Measurements from ENCODE around the gene SPATA21. TPM values are rescaled to one million over a fixed set of nuclear protein-coding genes. Genes with fewer than 3 reads are reported as not detected.

The SPATA21 gene
- polyA plus RNA-seq, 1 donor (not counting 4 experiments of a cell fraction or from before 2014, with no cell fraction given): 0.04 TPM

- Histone ChIP-seq H4K20me1 (ENCODE audit: control insufficient read depth, extremely low read depth, insufficient read depth, low read length) (peaks cover 41% of the 10 kb centered on the region), H2AFZ (ENCODE audit: control insufficient read depth, low read length) (no peak overlapping the region), H3K27me3 (ENCODE audit: control insufficient read depth, extremely low read depth, insufficient read depth, low read length) (no peaks in the 10 kb centered on the region), H3K4me1 (ENCODE audit: control insufficient read depth, extremely low read depth, insufficient read depth, low read length) (peaks cover 21% of the 10 kb centered on the region), H3K36me3 (ENCODE audit: control insufficient read depth in 2 of 2, extremely low read depth in 1 of 2, insufficient read depth in 2 of 2, low read length in 2 of 2) (peaks cover 17 to 27% of the 10 kb centered on the region in 2 experiments), H3K79me2 (ENCODE audit: control insufficient read depth, insufficient read depth, low read length) (peaks cover 54% of the 10 kb centered on the region), H3K9me3 (ENCODE audit: control insufficient read depth, low read depth, low read length) (no peaks in the 10 kb centered on the region), H3K9ac (ENCODE audit: control insufficient read depth, extremely low read depth, insufficient read depth, low read length) (no peak overlapping the region), H3K27ac (ENCODE audit: control insufficient read depth, insufficient read depth, low read length) (no peak overlapping the region), H3K9me1 (ENCODE audit: control insufficient read depth, extremely low read depth, insufficient read depth, low read length) (peaks cover 7% of the 10 kb centered on the region), H3K4me2 (ENCODE audit: control insufficient read depth, extremely low read depth, insufficient read depth, low read depth, low read length) (no peak overlapping the region), H3K4me3 (ENCODE audit: control insufficient read depth in 2 of 3, extremely low read depth in 1 of 3, insufficient read depth in 2 of 3, low read depth in 1 of 3, low read length in 3 of 3) (no peak overlapping the region)
- TF ChIP-seq CTCF (optimal IDR thresholded peaks at IDR 0.05 in 1 of 3, IDR thresholded peaks at IDR 0.05 in 1 of 3, conservative IDR thresholded peaks at IDR 0.05 in 1 of 3; ENCODE audit: extremely low read depth in 1 of 3, insufficient read depth in 2 of 3, low read length in 3 of 3) (no peak), EZH2 (IDR thresholded peaks at IDR 0.05; ENCODE audit: low read length) (no peak)
- no peak for FAIRE-seq
- DNase-seq (ENCODE audit: low read depth, low spot score): no peak
- dilution Hi-C loops (cut with MboI; ENCODE audit: extremely low pct_ligation_motif_present, low sequenced_read_pairs): no loop called here
These were observed 43.4 kb downstream of the SPATA21 start for GRCh38 chr1:16393570-16394521.

GRCh38 chr1:16392740-16393569 lies 44.3 kb downstream of the SPATA21 start:
- Histone ChIP-seq H3K4me2 (ENCODE audit: control insufficient read depth, extremely low read depth, insufficient read depth, low read depth, low read length) (no peak overlapping the region), H3K4me3 (ENCODE audit: control insufficient read depth in 2 of 3, extremely low read depth in 1 of 3, insufficient read depth in 2 of 3, low read depth in 1 of 3, low read length in 3 of 3) (no peak overlapping the region), H3K4me1 (ENCODE audit: control insufficient read depth, extremely low read depth, insufficient read depth, low read length) (peaks cover 24% of the 10 kb centered on the region), H3K9ac (ENCODE audit: control insufficient read depth, extremely low read depth, insufficient read depth, low read length) (no peak overlapping the region), H4K20me1 (ENCODE audit: control insufficient read depth, extremely low read depth, insufficient read depth, low read length) (peaks cover 41% of the 10 kb centered on the region), H2AFZ (ENCODE audit: control insufficient read depth, low read length) (no peak overlapping the region), H3K36me3 (ENCODE audit: control insufficient read depth in 2 of 2, extremely low read depth in 1 of 2, insufficient read depth in 2 of 2, low read length in 2 of 2) (peaks cover 13 to 20% of the 10 kb centered on the region in 2 experiments), H3K27me3 (ENCODE audit: control insufficient read depth, extremely low read depth, insufficient read depth, low read length) (no peaks in the 10 kb centered on the region), H3K27ac (ENCODE audit: control insufficient read depth, insufficient read depth, low read length) (no peak overlapping the region), H3K9me3 (ENCODE audit: control insufficient read depth, low read depth, low read length) (no peaks in the 10 kb centered on the region), H3K79me2 (ENCODE audit: control insufficient read depth, insufficient read depth, low read length) (peaks cover 63% of the 10 kb centered on the region), H3K9me1 (ENCODE audit: control insufficient read depth, extremely low read depth, insufficient read depth, low read length) (peaks cover 7% of the 10 kb centered on the region)
- dilution Hi-C loops (cut with MboI; ENCODE audit: extremely low pct_ligation_motif_present, low sequenced_read_pairs): no loop called here
- DNase-seq (ENCODE audit: low read depth, low spot score) (no peak), FAIRE-seq (no peak)
- TF ChIP-seq CTCF (optimal IDR thresholded peaks at IDR 0.05 in 1 of 3, IDR thresholded peaks at IDR 0.05 in 1 of 3, conservative IDR thresholded peaks at IDR 0.05 in 1 of 3; ENCODE audit: extremely low read depth in 1 of 3, insufficient read depth in 2 of 3, low read length in 3 of 3) (no peak), EZH2 (IDR thresholded peaks at IDR 0.05; ENCODE audit: low read length) (no peak)
